SK-N-SH (cell line): ENCODE data around the gene TMEM25.

Source experiments
- CTCF ChIP-seq: fragments of 200-600 bp; sonication (generic); IDR thresholded peaks from 2 replicates; pipeline ENCODE4 v1.6.1; 2017; ENCODE audit warnings: antibody characterized with exemption, mild to moderate bottlenecking, moderate library complexity
- FOXJ3 ChIP-seq: sonication (generic); formaldehyde crosslinking; IDR thresholded peaks from 2 replicates; pipeline ENCODE4 v1.5.1; 2020; ENCODE audit warnings: mild to moderate bottlenecking, missing genetic modification reagents
- MXI1 ChIP-seq: IDR thresholded peaks from 2 replicates; pipeline ENCODE4 v1.6.1; 2012; ENCODE audit warnings: mild to moderate bottlenecking, low read depth, low read length, improper control_type of control experiment
- NFIC ChIP-seq: IDR thresholded peaks from 2 replicates; pipeline ENCODE4 v1.4.0; 2012; ENCODE audit warnings: borderline replicate concordance
- POLR2AphosphoS5 ChIP-seq: IDR thresholded peaks from 2 replicates; pipeline ENCODE4 v1.6.1; 2012; ENCODE audit warnings: low read depth, low read length
- RAD21 ChIP-seq: IDR thresholded peaks from 2 replicates; pipeline ENCODE4 v1.6.1; 2012; ENCODE audit warnings: mild to moderate bottlenecking, low read length
- RFX5 ChIP-seq: IDR thresholded peaks from 2 replicates; pipeline ENCODE4 v1.6.1; 2012; ENCODE audit warnings: mild to moderate bottlenecking, improper control_type of control experiment, low read length
- SIN3A ChIP-seq: IDR thresholded peaks from 2 replicates; pipeline ENCODE4 v1.6.1; 2012; ENCODE audit warnings: low read depth, mild to moderate bottlenecking, low read length, moderate library complexity, borderline replicate concordance
- TAF1 ChIP-seq: IDR thresholded peaks from 2 replicates; pipeline ENCODE4 v1.6.1; 2012; ENCODE audit warnings: low read depth, mild to moderate bottlenecking, low read length, moderate library complexity, borderline replicate concordance
- USF2 ChIP-seq: fragments of 150-350 bp; IDR thresholded peaks from 2 replicates; pipeline ENCODE4 v1.6.1; 2017; ENCODE audit warnings: antibody characterized with exemption, low read length, low read depth, borderline replicate concordance
- YY1 ChIP-seq: IDR thresholded peaks from 2 replicates; pipeline ENCODE4 v1.4.0; 2012; ENCODE audit warnings: low read depth, mild to moderate bottlenecking
- TF ChIP-seq, protein P1 (sequence below): IDR thresholded peaks from 2 replicates; pipeline ENCODE4 v1.6.1; 2012; ENCODE audit warnings: mild to moderate bottlenecking, low read depth, low read length, moderate library complexity

DNA sequence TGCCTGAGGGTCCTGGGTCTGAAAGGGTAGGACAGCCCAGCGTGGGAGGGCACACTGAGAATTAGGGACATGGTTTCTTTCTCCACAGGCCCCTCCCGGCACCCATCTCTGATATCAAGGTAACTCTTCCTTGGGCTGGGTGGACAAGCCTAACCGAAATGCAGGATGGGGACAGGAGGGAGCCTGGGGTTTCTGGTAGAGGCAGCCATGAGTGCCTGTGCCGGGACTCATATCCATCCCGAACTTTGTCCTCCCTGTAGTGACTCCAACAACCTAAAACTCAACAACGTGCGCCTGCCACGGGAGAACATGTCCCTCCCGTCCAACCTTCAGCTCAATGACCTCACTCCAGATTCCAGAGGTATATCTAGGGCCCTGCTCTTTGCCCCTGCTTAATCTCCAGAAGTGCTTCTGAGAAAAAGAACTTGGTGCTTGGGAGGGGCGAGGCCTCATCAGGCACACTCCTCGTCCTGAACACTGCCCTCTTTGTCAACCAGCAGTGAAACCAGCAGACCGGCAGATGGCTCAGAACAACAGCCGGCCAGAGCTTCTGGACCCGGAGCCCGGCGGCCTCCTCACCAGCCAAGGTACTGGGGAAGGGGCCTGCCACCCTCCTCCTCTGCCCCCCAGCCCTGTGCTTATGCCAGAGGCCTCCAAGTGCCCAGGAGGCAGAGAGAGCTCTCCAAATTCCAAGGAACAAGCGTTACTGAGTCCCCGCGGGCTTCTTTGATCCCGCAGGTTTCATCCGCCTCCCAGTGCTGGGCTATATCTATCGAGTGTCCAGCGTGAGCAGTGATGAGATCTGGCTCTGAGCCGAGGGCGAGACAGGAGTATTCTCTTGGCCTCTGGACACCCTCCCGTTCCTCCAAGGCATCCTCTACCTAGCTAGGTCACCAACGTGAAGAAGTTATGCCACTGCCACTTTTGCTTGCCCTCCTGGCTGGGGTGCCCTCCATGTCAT lies 3.1 kb downstream of the TMEM25 start:
- TF ChIP-seq POLR2AphosphoS5 (no peak), NFIC (no peak), MXI1 (no peak), RAD21 (no peak), RFX5 (no peak), SIN3A (no peak), CTCF (no peak), YY1 (no peak), USF2 (no peak), FOXJ3 (CRISPR knock-in tag) (no peak), TAF1 (no peak)
- TF ChIP-seq, protein P1, sequence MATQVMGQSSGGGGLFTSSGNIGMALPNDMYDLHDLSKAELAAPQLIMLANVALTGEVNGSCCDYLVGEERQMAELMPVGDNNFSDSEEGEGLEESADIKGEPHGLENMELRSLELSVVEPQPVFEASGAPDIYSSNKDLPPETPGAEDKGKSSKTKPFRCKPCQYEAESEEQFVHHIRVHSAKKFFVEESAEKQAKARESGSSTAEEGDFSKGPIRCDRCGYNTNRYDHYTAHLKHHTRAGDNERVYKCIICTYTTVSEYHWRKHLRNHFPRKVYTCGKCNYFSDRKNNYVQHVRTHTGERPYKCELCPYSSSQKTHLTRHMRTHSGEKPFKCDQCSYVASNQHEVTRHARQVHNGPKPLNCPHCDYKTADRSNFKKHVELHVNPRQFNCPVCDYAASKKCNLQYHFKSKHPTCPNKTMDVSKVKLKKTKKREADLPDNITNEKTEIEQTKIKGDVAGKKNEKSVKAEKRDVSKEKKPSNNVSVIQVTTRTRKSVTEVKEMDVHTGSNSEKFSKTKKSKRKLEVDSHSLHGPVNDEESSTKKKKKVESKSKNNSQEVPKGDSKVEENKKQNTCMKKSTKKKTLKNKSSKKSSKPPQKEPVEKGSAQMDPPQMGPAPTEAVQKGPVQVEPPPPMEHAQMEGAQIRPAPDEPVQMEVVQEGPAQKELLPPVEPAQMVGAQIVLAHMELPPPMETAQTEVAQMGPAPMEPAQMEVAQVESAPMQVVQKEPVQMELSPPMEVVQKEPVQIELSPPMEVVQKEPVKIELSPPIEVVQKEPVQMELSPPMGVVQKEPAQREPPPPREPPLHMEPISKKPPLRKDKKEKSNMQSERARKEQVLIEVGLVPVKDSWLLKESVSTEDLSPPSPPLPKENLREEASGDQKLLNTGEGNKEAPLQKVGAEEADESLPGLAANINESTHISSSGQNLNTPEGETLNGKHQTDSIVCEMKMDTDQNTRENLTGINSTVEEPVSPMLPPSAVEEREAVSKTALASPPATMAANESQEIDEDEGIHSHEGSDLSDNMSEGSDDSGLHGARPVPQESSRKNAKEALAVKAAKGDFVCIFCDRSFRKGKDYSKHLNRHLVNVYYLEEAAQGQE = no peak
